NCI-H1105 treated with DMSO at 0.1 percent for 48 hours (cell line): ENCODE measurements around the gene GPM6B.
"Not testable (repeated sequence)": the region's sequence is repeated elsewhere in the genome, so short reads cannot be mapped to it uniquely, and the experiment has no call there.

Experiments
- DNase-seq: peaks from one replicate; lab custom pipeline; 2025; lab: John Stamatoyannopoulos, UW

The GPM6B gene

GRCh38 chrX:13764765-13765164 is 52.1 kb downstream of the GPM6B start:
- peak; percentile 35 for DNase-seq

DNA sequence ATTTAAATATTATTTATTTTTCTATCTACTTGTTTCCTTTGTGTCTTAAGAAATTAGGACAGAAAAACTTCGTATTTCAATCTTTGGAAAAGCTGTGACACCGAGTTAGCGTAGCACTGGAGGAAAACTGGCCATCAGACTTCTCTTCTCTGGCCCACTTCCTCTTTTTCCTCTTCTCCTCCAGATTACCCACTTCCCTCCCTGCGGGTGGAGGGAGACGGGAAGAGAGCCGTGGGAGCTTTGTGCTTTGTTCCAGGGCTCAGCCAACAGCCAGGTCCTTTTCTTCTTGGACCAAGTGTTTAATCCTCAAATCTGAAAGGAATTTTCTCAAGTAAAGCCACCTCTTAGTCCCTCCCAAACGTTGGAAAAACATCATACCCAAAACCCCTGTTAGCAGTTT is 52.6 kb downstream of the GPM6B start:
- DNase-seq, result no peak

DNA sequence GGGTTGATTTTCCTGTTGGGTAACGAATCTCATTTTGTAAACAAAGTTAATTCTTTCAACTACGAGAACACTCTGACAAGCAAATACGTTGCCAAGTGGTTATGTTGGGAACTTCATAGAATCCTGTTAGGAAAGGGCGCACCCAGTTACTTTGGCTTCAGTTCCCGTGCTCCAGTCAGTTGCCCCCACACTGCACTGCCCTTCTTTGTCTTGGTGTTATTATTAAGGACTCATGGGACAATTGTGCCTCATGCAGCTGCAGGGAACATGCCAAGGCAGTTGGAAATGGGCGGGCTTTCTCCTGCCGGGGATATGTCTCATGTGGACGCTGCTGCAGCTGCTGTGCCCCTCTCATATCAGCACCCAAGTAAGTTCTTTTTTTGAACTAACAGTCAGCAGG is 53.4 kb downstream of the GPM6B start:
- peak; percentile 85 for DNase-seq

- DNase-seq, result no peak
Measured at GRCh38 chrX:13761606-13762414, 55.1 kb downstream of the GPM6B start.

DNA sequence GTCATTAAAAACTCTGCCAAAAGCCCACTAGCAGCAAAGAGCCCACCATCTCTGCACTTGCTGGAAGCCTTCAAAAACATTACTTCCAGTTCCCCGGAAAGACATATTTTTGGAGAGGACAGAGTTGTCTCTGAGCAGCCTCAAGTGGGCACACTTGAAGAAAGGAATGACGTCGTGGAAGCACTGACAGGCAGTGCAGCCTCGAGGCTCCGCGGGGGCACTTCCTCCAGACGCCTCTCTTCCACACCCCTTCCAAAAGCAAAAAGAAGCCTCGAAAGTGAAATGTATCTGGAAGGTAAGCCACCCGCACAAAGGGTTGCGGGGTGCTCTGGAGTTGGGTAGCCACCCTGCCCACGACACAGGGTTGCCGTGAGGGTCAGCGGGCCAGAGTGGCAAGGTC is 56.5 kb downstream of the GPM6B start:
- DNase-seq, result no peak

DNA sequence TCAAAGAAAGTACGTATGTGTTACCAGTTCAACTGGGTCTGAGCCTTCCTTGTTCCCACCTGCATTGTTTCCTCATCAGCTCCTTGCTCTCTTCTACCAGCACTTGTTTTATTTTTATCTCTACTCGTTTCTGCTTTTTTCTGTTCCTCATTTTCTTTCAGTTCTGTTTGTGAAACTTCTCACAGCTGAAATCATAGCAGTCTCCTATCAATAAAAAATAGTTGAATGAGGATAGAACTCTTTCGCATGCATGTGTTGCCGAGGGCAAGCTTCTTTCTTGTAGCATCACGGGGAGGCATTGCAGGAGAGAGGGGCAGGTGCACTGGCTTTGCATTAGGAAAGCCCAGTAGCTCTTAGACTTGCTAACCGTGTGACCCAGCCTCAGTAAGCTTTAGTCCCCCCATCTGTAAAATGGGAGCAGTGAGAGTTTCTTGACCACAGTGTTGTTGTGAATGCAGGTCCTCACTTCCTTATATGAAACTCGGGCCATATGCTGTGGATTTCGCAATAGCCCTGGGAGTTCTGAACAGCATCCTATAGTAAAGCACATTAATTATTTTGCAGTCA is 57.7 kb downstream of the GPM6B start:
- no peak for DNase-seq

DNA sequence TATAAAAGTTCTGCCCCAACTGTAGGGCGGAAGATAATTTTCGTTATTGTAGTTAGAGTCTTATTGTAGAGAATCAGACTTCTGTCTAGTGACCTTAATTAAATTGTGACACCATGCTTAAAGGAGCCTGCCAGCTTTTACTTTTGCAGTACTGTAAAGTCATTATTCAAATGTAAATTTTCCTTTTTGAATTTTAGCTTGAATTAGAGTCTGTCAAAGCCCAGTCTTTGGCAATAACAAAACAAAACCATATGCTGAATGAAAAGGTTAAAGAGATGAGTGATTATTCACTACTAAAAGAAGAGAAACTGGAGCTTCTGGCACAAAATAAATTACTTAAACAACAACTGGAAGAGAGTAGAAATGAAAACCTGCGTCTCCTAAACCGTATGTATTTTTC is 60.5 kb downstream of the GPM6B start:
- no peak for DNase-seq

DNA sequence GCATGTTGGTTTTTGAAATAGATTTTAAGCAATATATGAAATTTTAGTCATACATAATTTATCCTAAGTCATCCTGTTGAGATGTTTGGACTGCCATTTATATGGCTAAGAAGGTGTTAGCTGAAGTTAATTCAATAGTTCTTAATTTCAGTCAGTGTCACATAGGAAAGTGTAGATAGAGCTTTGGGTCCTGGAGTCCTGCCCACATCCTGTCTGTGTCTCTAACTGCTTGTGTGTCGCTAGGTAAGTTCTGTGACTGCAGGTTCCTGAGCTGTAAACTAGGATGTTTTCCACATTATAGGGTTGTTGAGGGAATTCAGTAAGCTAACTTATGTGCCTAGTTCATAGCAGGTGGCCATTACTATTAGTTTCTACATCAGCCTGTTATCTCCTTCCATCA is 61.6 kb downstream of the GPM6B start:
- DNase-seq, result no peak

GRCh38 chrX:13754765-13755164 is 62.1 kb downstream of the GPM6B start:
- DNase-seq, result no peak

DNA sequence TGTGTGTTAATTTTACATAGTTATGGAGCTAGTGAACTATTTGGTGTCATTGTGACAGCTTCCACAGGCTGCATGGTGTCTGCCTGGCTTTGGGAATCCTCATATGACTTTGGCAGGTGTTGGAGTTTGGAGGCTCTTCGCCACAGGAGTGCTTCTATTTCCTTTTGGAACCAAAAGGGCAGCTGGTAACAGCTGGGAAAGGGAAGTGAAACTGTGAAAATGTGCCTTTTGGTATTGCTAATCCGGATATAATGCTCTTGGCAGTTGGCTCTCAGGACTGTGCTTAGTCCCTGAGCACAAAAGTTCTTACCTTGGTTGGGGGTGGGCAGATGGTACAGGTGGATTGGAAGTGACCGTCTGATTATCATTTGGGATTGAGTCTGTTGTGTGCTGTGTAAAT is 64.2 kb downstream of the GPM6B start:
- no peak for DNase-seq

GRCh38 chrX:13752141-13752540 is 64.8 kb downstream of the GPM6B start:
- no peak for DNase-seq

- no peak for DNase-seq
Measured at GRCh38 chrX:13750812-13751211, 66.1 kb downstream of the GPM6B start.

GRCh38 chrX:13750204-13750603 is 66.7 kb downstream of the GPM6B start:
- peak; percentile 66 for DNase-seq

DNA sequence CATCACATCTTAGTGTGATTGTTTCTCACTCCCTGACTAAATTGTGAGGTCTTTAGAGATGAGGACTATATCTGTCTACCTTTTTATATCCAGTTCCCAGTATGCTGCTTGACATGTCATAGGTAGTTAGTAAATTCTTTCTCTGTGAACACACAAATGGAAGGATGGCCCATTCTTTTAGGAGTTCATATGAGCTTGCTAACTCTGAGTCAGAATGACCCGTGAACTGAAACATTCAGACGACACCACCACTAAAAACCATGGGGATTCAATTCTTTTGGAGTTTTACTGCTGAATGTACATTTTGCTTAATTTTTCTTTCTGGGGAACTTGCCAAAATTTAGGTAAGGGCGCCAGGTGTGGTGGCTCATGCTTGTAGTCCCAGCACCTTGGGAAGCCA is 68.4 kb downstream of the GPM6B start:
- no peak for DNase-seq

- no peak for DNase-seq
Measured at GRCh38 chrX:13747836-13748235, 69.1 kb downstream of the GPM6B start.

DNA sequence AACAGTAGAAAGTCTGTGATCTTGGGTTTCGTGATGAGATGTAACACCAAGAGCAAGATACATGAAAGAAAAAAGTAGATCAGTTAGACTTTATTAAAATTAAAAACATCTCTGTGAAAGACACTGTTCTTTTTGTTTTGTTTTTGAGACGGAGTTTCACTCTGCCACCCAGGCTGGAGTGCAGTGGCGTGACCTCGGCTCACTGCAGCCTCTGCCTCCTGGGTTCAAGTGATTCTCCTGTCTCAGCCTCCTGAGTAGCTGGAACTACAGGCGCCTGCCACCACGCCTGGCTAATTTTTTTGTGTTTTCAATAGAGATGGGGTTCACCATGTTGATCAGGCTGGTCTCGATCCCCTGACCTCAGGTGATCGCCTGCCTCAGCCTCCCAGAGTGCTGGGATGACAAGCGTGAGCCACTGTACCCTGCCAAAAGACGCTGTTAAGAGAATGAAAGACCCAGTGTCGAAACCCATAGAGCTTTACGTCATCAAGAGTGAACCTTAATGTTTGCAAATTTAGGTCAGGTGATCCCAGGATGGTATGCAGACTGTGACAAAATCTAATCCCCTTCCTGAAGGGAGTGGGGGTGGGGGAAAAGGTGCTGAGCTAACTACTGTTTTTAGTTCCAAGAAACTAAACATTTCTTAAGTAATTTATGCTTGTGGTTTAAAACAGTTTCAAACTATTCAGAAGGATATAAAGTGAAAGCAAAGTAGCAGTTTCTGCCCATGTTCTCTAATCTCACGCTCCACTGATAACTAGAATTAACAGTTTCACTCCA is 74.3 kb downstream of the GPM6B start:
- no peak for DNase-seq

- no peak for DNase-seq
Measured at GRCh38 chrX:13741695-13742094, 75.2 kb downstream of the GPM6B start.

- peak; percentile 93 for DNase-seq
Measured at GRCh38 chrX:13734278-13735172, 82.4 kb downstream of the GPM6B start, which contains the start of the genes OFD1 and TRAPPC2. OFD1 (plus strand) TSS chrX:13734748; CDS start chrX:13735072, 324 bp downstream. TRAPPC2 (minus strand) TSS chrX:13734620; CDS start chrX:13719963, 14,657 bp downstream.

- DNase-seq, result no peak
Measured at GRCh38 chrX:13733506-13733905, 83.4 kb downstream of the GPM6B start.

- DNase-seq, result no peak
Measured at GRCh38 chrX:13732246-13733067, 84.4 kb downstream of the GPM6B start.

DNA sequence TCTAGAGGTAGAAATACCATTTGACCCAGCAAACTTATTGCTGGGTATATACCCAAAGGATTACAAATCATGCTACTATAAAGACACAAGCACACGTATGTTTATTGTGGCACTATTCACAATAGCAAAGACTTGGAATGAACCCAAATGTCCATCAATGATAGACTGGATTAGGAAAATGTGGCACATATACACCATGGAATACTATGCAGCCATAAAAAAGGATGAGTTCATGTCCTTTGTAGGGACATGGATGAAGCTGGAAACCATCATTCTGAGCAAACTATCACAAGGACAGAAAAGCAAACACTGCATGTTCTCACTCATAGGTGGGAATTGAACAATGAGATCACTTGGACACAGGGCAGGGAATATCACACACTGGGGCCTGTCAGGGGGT is 86.4 kb downstream of the GPM6B start:
- DNase-seq, result not testable (repeated sequence)
